ENCODE measurements around the gene KIF5A. TPM values are rescaled to one million over a fixed set of nuclear protein-coding genes. Genes with fewer than 3 reads are reported as not detected.

KIF5A gene
- total and polyA plus RNA-seq, 4 donors = 34.8 to 224 (median 144) TPM

- WGBS (ENCODE audit: insufficient coverage) = 59% methylated on average over 9 of the region's 11 CpGs
- Histone ChIP-seq H3K27ac (ENCODE audit: low read depth, low read length) (no peak overlapping the region), H3K4me1 (ENCODE audit: control insufficient read depth, insufficient read depth, low read length) (peaks cover 50% of the 10 kb centered on the region), H3K36me3 (ENCODE audit: control insufficient read depth, insufficient read depth, low read length) (peaks cover 59% of the 10 kb centered on the region), H3K4me3 (ENCODE audit: low read depth, low read length) (no peak overlapping the region), H3K9me3 (ENCODE audit: control insufficient read depth, insufficient read depth, low read length) (no peaks in the 10 kb centered on the region), H3K27me3 (ENCODE audit: control insufficient read depth, insufficient read depth, low read length) (no peaks in the 10 kb centered on the region)
- peak in 1 of 6 donors; percentile 9 for DNase-seq (ENCODE audit: low read depth in 4 of 6, low spot score in 6 of 6)
Measured at GRCh38 chr12:57524814-57525614, 24.8 kb upstream of the KIF5A start.

DNA sequence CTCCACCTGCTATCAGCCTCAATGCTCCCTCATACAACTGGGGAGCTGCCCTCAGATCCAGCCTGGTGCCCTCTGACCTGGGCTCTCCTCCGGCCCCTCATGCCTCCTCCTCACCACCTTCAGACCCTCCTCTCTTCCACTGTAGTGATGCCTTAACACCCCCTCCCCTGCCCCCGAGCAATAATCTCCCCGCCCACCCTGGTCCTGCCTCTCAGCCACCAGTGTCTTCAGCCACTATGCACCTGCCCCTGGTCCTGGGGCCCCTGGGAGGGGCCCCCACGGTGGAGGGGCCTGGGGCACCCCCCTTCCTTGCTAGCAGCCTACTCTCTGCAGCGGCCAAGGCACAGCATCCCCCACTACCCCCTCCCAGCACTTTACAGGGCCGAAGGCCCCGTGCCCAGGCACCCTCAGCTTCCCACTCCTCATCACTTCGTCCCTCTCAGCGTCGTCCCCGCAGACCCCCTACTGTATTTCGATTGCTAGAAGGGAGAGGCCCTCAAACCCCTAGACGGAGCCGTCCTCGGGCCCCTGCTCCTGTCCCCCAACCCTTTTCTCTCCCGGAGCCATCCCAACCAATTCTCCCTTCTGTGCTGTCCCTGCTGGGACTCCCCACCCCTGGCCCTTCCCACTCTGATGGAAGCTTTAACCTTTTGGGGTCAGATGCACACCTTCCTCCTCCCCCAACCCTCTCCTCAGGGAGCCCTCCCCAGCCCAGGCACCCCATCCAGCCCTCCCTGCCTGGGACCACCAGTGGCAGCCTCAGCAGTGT, 24.0 kb upstream of the KIF5A start:
- WGBS (ENCODE audit: insufficient coverage) = 77% methylated on average over 15 of the region's 16 CpGs
- Histone ChIP-seq H3K36me3 (ENCODE audit: control insufficient read depth, insufficient read depth, low read length) (peaks cover 65% of the 10 kb centered on the region), H3K27me3 (ENCODE audit: control insufficient read depth, insufficient read depth, low read length) (no peaks in the 10 kb centered on the region), H3K9me3 (ENCODE audit: control insufficient read depth, insufficient read depth, low read length) (no peaks in the 10 kb centered on the region), H3K4me1 (ENCODE audit: control insufficient read depth, insufficient read depth, low read length) (peaks cover 48% of the 10 kb centered on the region), H3K27ac (ENCODE audit: low read depth, low read length) (no peak overlapping the region), H3K4me3 (ENCODE audit: low read depth, low read length) (no peak overlapping the region)
- DNase-seq (ENCODE audit: low read depth in 4 of 6, low spot score in 6 of 6) = no peak

DNA sequence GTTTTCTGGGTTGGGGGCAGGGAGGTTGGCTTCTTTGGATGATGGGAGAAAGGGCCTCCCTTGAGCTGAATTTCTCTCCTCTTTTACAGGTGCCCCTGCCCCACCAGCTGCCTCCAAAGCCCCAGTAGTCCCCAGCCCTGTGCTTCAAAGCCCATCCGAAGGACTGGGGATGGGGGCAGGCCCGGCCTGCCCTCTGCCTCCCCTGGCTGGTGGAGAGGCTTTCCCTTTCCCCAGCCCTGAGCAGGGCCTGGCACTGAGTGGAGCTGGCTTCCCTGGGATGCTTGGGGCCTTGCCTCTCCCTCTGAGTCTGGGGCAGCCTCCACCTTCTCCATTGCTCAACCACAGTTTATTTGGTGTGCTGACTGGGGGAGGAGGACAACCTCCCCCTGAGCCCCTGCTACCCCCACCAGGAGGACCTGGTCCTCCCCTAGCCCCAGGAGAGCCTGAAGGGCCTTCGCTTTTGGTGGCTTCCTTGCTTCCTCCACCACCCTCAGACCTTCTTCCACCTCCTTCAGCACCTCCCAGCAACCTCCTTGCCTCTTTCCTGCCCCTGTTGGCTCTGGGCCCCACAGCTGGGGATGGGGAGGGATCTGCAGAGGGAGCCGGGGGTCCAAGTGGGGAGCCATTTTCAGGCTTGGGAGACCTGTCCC, 23.2 kb upstream of the KIF5A start:
- H3K4me1 ChIP-seq (ENCODE audit: control insufficient read depth, insufficient read depth, low read length) = peaks cover 40% of the 10 kb centered on the region
- H3K4me3 ChIP-seq (ENCODE audit: low read depth, low read length) = no peak overlapping the region
- no peak overlapping the region for H3K27ac ChIP-seq (ENCODE audit: low read depth, low read length)
- H3K9me3 ChIP-seq (ENCODE audit: control insufficient read depth, insufficient read depth, low read length) = no peaks in the 10 kb centered on the region
- peaks cover 72% of the 10 kb centered on the region for H3K36me3 ChIP-seq (ENCODE audit: control insufficient read depth, insufficient read depth, low read length)
- 71% methylated on average over 2 of the region's 4 CpGs for WGBS (ENCODE audit: insufficient coverage)
- H3K27me3 ChIP-seq (ENCODE audit: control insufficient read depth, insufficient read depth, low read length) = no peaks in the 10 kb centered on the region
- no peak for DNase-seq (ENCODE audit: low read depth in 4 of 6, low spot score in 6 of 6)

GRCh38 chr12:57527184-57527583, 22.7 kb upstream of the KIF5A start:
- H3K27me3 ChIP-seq (ENCODE audit: control insufficient read depth, insufficient read depth, low read length) = no peaks in the 10 kb centered on the region
- no peak overlapping the region for H3K27ac ChIP-seq (ENCODE audit: low read depth, low read length)
- no peak for DNase-seq (ENCODE audit: low read depth in 4 of 6, low spot score in 6 of 6)
- no CpG with 5 or more reads among the region's 5 CpGs for WGBS (ENCODE audit: insufficient coverage)
- peaks cover 76% of the 10 kb centered on the region for H3K36me3 ChIP-seq (ENCODE audit: control insufficient read depth, insufficient read depth, low read length)
- no peak overlapping the region for H3K4me3 ChIP-seq (ENCODE audit: low read depth, low read length)
- no peaks in the 10 kb centered on the region for H3K9me3 ChIP-seq (ENCODE audit: control insufficient read depth, insufficient read depth, low read length)
- H3K4me1 ChIP-seq (ENCODE audit: control insufficient read depth, insufficient read depth, low read length) = peaks cover 34% of the 10 kb centered on the region

DNA sequence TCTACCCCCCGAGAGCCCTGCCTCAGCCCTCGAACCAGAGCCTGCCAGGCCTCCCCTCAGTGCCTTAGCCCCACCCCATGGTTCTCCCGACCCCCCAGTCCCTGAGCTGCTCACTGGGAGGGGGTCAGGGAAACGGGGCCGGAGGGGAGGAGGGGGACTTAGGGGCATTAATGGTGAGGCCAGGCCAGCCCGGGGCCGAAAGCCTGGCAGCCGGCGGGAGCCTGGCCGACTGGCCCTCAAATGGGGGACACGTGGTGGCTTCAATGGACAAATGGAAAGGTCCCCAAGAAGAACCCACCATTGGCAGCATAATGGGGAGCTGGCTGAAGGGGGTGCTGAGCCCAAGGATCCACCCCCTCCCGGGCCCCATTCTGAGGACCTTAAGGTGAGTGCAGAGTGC, 21.7 kb upstream of the KIF5A start:
- Histone ChIP-seq H3K4me3 (ENCODE audit: low read depth, low read length) (no peak overlapping the region), H3K4me1 (ENCODE audit: control insufficient read depth, insufficient read depth, low read length) (peaks cover 31% of the 10 kb centered on the region), H3K27ac (ENCODE audit: low read depth, low read length) (no peak overlapping the region), H3K27me3 (ENCODE audit: control insufficient read depth, insufficient read depth, low read length) (no peaks in the 10 kb centered on the region), H3K9me3 (ENCODE audit: control insufficient read depth, insufficient read depth, low read length) (no peaks in the 10 kb centered on the region), H3K36me3 (ENCODE audit: control insufficient read depth, insufficient read depth, low read length) (peaks cover 86% of the 10 kb centered on the region)
- 93% methylated on average over 7 of the region's 12 CpGs for WGBS (ENCODE audit: insufficient coverage)
- no peak for DNase-seq (ENCODE audit: low read depth in 4 of 6, low spot score in 6 of 6)

DNA sequence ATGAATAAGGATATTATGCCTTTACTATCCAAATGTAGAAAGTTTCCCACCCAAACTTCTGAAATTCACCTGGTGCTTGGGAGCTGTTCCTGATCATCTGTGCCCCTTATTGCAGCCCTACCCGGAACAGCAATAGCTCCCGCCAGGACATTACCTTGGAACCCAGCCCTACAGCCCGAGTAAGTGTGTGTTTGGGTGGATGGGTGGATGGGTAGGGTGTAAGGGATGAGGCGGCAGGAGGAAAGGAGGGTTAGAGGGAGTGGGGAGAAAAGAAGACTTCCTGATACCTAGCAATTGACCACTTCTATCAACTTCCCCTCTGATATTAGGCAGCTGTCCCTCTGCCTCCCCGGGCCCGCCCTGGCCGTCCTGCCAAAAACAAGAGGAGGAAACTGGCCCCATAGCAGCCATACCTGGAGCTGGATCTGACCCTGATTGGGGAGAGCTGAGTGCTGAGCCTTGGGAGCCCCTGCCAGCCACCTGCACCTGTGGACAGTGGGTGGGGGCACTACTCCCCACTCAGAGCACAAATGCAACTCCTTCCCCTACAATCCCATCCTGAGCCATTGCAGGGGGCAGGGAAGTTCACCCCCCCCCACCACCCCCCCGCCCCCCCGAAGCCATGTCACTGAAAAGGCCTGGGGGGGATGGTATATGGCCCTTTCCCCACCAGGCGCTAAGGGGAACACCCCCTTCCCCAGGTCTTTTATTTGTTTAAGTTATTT, 20.9 kb upstream of the KIF5A start:
- WGBS (ENCODE audit: insufficient coverage) = 92% methylated on average over 3 of the region's 10 CpGs
- Histone ChIP-seq H3K36me3 (ENCODE audit: control insufficient read depth, insufficient read depth, low read length) (peaks cover 94% of the 10 kb centered on the region), H3K9me3 (ENCODE audit: control insufficient read depth, insufficient read depth, low read length) (no peaks in the 10 kb centered on the region), H3K4me1 (ENCODE audit: control insufficient read depth, insufficient read depth, low read length) (peaks cover 23% of the 10 kb centered on the region), H3K27me3 (ENCODE audit: control insufficient read depth, insufficient read depth, low read length) (no peaks in the 10 kb centered on the region), H3K27ac (ENCODE audit: low read depth, low read length) (no peak overlapping the region), H3K4me3 (ENCODE audit: low read depth, low read length) (no peak overlapping the region)
- DNase-seq (ENCODE audit: low read depth in 4 of 6, low spot score in 6 of 6) = no peak

GRCh38 chr12:57529831-57530230, 20.0 kb upstream of the KIF5A start:
- 58% methylated on average over 4 of the region's 6 CpGs for WGBS (ENCODE audit: insufficient coverage)
- Histone ChIP-seq H3K9me3 (ENCODE audit: control insufficient read depth, insufficient read depth, low read length) (no peaks in the 10 kb centered on the region), H3K36me3 (ENCODE audit: control insufficient read depth, insufficient read depth, low read length) (peaks cover 95% of the 10 kb centered on the region), H3K4me3 (ENCODE audit: low read depth, low read length) (no peak overlapping the region), H3K27me3 (ENCODE audit: control insufficient read depth, insufficient read depth, low read length) (no peaks in the 10 kb centered on the region), H3K4me1 (ENCODE audit: control insufficient read depth, insufficient read depth, low read length) (peaks cover 15% of the 10 kb centered on the region), H3K27ac (ENCODE audit: low read depth, low read length) (no peak overlapping the region)
- no peak for DNase-seq (ENCODE audit: low read depth in 4 of 6, low spot score in 6 of 6)

GRCh38 chr12:57530396-57531142, 19.3 kb upstream of the KIF5A start:
- Histone ChIP-seq H3K27me3 (ENCODE audit: control insufficient read depth, insufficient read depth, low read length) (no peaks in the 10 kb centered on the region), H3K4me1 (ENCODE audit: control insufficient read depth, insufficient read depth, low read length) (peaks cover 7% of the 10 kb centered on the region), H3K9me3 (ENCODE audit: control insufficient read depth, insufficient read depth, low read length) (no peaks in the 10 kb centered on the region), H3K4me3 (ENCODE audit: low read depth, low read length) (no peak overlapping the region), H3K27ac (ENCODE audit: low read depth, low read length) (no peak overlapping the region), H3K36me3 (ENCODE audit: control insufficient read depth, insufficient read depth, low read length) (peaks cover 95% of the 10 kb centered on the region)
- no CpG with 5 or more reads among the region's 5 CpGs for WGBS (ENCODE audit: insufficient coverage)
- no peak for DNase-seq (ENCODE audit: low read depth in 4 of 6, low spot score in 6 of 6)

DNA sequence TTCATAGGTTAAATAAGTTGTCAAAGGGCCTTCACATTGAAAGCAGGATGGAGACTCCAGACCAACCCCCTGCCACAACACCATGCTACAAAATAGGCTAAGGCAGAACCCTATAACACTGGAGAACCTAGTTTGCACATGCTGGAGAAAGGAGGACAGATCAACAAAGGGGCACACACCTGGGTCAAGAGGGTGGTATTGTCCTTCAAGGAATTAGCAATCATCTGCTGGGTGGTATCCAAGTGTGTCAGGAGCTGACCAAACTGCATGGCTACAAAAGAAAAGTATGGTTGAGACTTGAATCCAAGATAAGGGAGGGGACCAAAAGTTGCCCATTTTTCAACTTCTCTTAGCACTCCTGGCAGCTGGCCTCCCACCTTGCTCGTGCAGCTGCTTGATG, 18.0 kb upstream of the KIF5A start:
- Histone ChIP-seq H3K9me3 (ENCODE audit: control insufficient read depth, insufficient read depth, low read length) (no peaks in the 10 kb centered on the region), H3K36me3 (ENCODE audit: control insufficient read depth, insufficient read depth, low read length) (peaks cover 89% of the 10 kb centered on the region), H3K27me3 (ENCODE audit: control insufficient read depth, insufficient read depth, low read length) (no peaks in the 10 kb centered on the region), H3K4me1 (ENCODE audit: control insufficient read depth, insufficient read depth, low read length) (no peaks in the 10 kb centered on the region), H3K4me3 (ENCODE audit: low read depth, low read length) (no peak overlapping the region), H3K27ac (ENCODE audit: low read depth, low read length) (no peak overlapping the region)
- WGBS (ENCODE audit: insufficient coverage) = 70% methylated on average over 1 of the region's 1 CpG
- DNase-seq (ENCODE audit: low read depth in 4 of 6, low spot score in 6 of 6) = no peak
